ENCODE results near the gene ACACB. TPM values are rescaled to one million over a fixed set of nuclear protein-coding genes. Genes with fewer than 3 reads are reported as not detected.

ACACB gene
- total RNA-seq: 177 TPM
- long read RNA-seq, partial matches to known transcripts: 27 of 37 reads
- long read RNA-seq, other reads (novel, unspliced or antisense): 9 of 37 reads

DNA sequence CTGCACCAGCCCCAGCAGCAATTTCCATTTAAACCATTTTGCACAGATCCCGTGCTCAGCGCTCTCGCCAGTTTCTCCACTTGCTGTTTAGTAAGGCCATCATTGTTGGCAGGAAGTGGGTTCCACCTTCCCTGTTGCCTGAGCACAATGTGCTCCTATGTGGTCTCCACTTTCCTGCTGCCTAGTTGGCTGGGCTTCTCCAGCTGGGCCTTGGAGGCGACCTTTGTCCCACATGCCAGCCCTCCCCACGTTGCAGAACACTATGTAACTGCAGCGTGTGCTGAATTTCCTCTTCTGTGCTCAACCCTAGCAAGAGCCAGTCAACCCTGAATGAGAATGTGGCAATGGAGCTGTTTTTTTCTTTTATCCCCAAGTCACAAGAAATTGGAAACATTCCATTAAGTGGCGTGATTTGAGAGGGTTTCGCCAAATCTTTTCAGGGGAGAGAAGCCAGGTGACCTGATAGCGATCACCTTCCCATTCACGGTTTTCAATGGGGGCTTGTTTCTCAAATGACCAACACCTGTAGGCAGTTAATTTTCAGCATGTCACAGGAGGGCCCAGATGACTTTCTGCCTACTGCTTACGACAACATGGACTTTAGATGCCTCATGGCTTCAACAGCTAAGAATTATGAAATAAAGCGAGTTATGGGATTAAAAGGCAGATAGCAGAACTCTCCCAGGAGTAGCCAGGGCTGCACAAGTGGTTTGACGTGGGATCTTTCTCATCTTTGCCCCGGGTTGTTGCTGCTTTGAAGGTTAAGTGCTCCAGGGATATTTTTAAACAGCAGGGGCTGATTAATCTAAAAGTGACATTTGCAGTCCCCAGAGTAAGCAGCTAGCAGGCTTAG is at the start of gene ACACB:
Gene ACACB (plus strand): TSS at position 830 of the 853 bp plus-strand sequence. CDS start 22,819 bp downstream, outside the sequence.
- peak; percentile 75 for ATAC-seq
- intact Hi-C loops (cut with micrococcal nuclease): no loop called here
- DNase-seq: peak; percentile 84

DNA sequence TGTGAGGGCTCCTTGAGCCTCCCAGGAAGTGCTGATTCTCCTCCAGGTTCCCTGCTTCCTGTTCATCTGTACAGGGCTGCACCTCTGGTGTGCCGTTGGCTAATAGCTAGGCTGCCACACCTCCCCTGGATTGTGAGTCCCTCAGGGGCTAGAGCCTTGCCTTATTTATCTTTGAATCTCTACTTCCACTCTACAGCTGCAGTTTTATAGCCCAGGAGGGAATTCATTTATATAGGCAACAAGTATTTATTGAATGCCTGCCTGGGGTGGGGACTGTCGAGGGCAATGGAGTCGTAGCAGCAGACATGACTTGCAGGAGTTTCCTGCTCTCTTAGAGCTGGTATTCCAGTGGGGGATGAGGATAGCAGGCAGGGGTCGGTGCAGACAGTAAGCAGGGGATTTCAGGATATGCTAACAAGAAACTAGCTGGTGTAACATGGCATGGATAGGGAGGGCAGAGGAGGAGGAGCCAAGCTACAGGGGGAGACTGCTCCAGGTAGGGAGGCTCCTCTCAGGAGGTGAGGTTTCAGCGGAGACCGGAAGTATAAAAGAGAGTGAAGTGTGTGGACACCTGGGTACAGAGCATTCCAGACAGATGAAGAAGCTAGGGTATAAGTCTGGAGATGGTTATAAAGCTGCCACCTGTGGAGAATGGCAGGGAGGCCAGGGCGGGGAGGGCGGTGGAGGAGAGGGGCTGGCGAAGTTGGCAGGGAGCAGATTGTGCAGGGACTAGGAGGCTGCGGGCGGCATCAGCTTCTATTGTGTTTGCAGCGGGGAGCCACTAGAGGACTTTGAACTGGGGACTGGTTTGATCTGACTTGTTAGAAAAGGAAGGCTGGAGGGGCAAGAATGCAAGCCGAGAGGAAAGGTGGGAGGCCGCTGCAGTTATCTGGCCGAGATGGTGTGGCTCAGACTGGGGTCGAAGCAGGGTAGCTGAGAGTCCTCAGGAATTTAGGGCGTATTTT is 46.8 kb upstream of the ACACB start:
- no peak for ATAC-seq
- intact Hi-C loops (cut with micrococcal nuclease): no loop called here
- DNase-seq: no peak

DNA sequence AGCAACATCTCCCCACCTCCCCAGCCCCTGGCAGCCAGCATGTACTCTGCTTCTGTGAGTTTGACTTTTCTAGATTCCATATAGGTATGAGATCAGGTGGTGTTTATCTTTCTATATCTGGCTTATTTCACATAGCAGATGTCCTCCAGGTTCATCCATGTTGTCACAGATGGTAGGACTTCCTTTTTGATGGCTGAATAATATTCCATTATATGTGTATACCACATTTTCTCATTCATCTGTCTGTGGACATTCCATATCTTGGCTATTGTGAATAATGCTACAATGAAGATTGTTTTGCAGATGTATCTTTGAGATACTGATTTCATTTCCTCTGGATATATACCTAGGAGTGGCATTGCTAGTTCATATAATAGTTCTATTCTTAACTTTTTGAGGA is 41.5 kb upstream of the ACACB start:
- intact Hi-C loops (cut with micrococcal nuclease): no loop called here
- ATAC-seq: no peak
- no peak for DNase-seq

DNA sequence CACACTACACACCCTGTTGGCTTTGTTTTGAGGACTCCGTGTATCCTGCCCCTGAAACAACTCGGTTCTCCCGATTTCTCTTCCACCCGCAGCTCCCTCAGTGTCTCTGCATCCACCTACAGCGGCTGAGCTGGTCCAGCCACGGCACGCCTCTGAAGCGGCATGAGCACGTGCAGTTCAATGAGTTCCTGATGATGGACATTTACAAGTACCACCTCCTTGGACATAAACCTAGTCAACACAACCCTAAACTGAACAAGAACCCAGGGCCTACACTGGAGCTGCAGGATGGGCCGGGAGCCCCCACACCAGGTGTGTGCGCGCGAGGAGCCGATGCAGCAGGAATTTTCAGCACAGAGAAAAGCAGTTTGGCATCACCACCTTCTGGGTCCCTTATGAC is 33.6 kb upstream of the ACACB start:
- DNase-seq (no peak), ATAC-seq (no peak)

DNA sequence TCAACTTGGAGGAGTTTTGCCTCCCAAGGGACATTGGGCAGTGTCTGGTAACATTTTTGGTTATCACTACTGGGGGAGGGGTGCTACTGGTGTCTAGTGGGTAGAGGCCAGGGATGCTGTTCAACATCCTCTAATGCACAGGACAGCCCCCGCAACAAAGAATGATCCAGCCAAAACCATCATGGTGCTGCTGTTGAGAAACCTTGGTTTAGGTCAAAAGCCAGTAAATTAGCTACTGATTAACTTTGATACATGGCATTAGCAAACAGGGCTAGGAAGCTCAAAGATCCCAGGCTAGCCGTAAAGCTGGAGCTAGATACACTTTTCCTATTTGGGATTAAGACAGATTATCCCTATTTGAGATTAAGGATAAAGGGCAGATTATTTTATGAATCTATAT is 32.0 kb upstream of the ACACB start:
- DNase-seq (no peak), ATAC-seq (no peak)
- intact Hi-C loops (cut with micrococcal nuclease): no loop called here

More for the DNA sequence above, 33.6 kb upstream of the ACACB start:
- intact Hi-C loops (cut with micrococcal nuclease): no loop called here

DNA sequence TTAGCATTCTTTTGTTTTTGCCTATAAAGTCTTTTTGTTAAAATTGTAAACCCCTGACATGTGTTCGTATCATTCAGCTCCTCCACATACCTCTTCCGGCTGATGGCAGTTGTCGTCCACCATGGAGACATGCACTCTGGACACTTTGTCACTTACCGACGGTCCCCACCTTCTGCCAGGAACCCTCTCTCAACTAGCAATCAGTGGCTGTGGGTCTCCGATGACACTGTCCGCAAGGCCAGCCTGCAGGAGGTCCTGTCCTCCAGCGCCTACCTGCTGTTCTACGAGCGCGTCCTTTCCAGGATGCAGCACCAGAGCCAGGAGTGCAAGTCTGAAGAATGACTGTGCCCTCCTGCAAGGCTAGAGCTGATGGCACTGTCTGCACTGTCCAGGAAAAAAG is 30.8 kb upstream of the ACACB start:
- no peak for ATAC-seq

DNA sequence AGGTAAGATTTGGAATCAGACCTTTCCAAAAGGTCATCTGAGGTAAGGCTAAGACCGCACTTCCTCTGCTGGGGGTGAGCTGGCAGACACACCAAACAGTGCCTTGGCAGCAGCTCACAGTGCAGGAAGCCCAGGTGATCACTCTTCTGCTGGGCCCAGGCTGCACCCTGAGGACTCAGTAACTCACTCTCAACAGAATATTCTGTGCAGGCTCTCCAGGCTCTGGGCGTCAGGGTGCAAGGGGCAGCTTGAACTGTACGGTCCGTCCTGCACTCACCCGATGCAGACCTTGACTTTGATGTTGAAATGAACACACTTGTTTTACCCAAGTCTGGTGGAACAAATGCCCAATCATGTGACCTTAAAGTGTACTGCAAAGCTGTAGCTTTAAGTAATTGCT is 29.1 kb upstream of the ACACB start:
- ATAC-seq (peak; percentile 73), DNase-seq (peak; percentile 39)
- intact Hi-C loops (cut with micrococcal nuclease): no loop called here

More for the DNA sequence above, 30.8 kb upstream of the ACACB start:
- DNase-seq: no peak
- intact Hi-C loops (cut with micrococcal nuclease): no loop called here

DNA sequence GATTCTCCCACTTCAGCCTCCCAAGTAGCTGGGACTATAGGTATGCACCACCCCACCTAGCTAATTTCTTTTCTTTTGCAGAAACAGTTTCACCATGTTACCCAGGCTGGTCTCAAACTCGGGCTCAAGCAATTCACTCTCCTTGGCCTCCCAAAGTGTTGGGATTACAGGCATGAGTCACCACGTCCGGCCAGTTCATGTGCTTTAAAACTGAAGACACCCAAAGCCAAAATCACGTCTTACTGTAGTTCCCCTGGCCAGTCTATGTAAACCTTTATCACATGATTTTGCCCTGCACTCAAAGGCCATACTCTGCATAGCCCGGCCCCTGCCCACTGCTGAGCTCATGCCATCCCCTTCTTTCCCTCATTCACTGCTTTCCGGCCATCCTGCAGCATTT is 27.6 kb upstream of the ACACB start:
- DNase-seq (no peak), ATAC-seq (no peak)
- intact Hi-C loops (cut with micrococcal nuclease): no loop called here

DNA sequence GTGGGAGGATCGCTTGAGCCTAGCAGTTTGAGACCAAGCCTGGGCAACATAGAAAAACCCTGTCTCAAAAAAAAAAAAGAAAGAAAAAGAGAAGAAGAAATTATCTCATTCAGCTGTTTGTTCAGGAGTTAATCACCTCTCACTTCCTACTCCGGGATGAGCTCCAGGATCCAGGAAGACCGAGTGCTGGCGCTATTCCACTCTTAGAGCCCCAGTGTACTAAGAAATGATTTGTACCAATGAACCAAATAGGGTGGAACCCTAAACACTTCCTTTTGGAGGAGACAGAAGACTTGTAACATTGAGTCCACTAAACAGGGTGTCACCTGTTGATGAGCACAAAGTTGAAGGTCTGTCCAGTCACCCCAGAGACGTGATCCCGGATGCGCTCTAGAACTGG is 26.7 kb upstream of the ACACB start:
- no peak for ATAC-seq
- intact Hi-C loops (cut with micrococcal nuclease): no loop called here
- DNase-seq: no peak

DNA sequence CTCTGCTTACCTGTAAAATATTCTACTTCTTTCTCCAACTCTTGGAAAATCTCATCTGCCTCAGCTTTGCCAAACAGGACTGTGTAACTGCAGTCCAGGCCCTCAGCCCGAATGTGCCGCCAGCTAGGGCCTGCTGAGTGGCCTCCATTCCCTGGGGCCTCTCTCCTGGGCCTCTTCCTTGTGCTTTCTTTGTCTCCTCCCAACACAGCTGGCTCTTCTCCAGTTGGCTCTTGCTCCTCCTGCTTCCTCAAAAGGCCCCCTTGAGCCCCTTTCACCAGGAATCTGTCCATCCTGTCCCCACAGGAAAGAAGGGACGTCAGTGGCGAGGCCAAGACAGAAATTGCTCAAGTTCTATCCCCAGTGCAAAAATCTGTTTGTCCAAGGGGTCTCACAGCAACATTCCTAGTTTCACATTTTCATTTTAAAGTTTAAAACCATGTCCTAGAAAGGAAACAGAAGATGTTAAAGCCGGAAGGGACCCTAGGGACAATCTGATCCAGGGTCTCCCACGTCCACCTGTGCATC is 23.8 kb upstream of the ACACB start:
- intact Hi-C loops (cut with micrococcal nuclease): no loop called here
- DNase-seq: no peak
- ATAC-seq: no peak

DNA sequence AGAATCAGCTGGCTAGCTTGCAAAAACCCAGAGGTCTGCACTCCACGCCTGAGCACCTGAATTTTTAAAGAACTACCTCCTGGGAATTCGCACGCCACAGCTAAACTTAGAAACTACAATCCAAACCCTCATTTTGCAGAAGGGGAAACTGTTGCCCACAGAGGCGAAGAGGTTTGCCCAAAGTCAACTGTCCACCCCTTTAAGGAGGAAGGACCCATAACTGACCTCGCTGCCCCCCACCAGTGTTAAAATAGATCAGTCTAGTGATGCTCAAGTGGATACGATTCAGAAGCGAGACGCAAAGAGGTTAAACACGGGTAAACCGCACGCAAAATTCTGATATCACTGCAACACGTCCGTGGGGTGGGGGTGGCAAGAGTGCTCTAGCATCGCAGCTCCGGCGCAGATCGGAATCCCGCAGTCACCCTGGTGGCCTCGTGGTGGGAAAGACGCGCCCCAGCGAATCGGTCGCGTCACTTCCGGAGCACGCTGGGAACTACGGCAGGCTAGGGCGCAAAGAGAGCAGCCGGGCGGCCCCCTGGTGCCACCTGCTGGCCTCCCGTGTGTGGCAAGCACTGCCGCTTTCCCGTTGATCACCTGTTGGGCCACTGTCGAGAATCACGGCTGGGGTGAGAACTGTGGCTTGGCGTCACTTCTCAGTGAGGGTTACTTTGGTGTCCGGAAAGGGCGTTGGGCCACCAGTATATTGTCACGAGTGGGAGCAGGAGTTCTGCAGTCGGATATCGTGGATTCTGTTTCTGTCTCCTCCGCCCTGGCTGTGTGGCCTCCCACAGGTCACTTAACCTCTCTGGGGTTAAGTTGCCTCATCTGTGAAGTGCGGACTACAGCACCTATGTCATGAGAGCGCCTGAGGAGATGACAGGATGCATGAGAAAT is 23.1 kb upstream of the ACACB start, which contains the start of gene ALKBH2:
Gene ALKBH2 (minus strand): TSS at position 451 of the 897 bp plus-strand sequence. CDS start 686 bp downstream, outside the sequence.
- ATAC-seq (peak; percentile 71), DNase-seq (peak; percentile 97)
- intact Hi-C loops (cut with micrococcal nuclease): no loop called here

DNA sequence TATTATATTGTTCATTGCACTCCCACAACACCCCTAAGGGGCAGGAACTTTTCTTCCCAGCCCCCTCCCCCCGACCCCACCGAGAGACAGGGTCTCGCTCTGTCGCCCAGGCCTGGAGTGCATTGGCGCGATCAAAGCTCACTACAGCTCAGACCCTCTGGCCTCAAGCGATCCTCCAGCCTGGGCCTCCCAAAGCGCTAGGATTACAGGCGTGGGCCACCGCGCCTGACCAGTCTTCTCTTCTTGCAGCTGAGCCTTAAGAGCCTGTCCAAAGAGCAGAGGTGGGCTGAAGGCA is 19.3 kb upstream of the ACACB start:
- DNase-seq (no peak), ATAC-seq (no peak)
- intact Hi-C loops (cut with micrococcal nuclease): no loop called here

DNA sequence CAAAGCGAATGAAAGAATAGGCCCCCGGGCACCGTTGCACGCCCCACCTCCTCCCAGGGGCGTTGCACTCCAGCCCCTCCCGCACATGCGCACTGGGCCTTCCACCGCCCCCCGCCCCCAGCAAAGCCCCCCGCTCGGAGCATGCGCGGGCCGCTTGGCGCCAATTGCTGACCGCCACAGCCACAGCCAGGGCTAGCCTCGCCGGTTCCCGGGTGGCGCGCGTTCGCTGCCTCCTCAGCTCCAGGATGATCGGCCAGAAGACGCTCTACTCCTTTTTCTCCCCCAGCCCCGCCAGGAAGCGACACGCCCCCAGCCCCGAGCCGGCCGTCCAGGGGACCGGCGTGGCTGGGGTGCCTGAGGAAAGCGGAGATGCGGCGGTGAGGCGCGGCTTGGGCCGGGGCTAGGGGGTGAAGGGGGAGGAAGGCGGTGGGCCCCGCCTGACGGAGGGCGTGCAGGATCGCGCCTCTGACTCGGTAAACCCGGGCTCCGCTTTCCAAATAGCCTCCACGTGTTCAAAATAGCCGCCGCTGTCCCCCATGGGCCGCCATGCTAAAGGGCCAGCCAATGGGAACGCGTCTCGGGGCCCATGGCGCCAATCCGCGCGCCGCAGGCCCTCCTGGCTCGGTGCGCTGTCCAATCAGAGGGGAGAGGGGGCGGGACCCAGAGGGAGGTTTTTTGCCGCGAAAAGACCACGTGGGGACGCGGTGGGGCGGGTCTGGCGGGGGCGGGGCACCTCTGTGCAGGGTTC is 18.8 kb upstream of the ACACB start, which contains the start of gene UNG:
Gene UNG (plus strand): TSS at position 163 of the 748 bp plus-strand sequence. CDS start 83 bp downstream, at position 246.
- DNase-seq: peak; percentile 98
- peak; percentile 95 for ATAC-seq
- intact Hi-C loops (cut with micrococcal nuclease): no loop called here

DNA sequence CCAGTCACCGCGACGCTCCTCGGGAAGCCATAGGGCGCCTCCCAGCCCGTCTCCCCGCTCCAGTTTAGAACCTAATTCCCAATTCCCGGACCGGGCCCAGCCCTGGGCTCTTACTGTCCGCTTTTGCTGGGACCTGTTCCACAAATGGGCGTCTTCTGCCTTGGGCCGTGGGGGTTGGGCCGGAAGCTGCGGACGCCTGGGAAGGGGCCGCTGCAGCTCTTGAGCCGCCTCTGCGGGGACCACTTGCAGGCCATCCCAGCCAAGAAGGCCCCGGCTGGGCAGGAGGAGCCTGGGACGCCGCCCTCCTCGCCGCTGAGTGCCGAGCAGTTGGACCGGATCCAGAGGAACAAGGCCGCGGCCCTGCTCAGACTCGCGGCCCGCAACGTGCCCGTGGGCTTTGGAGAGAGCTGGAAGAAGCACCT is 18.2 kb upstream of the ACACB start:
- peak; percentile 81 for DNase-seq
- intact Hi-C loops (cut with micrococcal nuclease): no loop called here
- peak; percentile 63 for ATAC-seq

DNA sequence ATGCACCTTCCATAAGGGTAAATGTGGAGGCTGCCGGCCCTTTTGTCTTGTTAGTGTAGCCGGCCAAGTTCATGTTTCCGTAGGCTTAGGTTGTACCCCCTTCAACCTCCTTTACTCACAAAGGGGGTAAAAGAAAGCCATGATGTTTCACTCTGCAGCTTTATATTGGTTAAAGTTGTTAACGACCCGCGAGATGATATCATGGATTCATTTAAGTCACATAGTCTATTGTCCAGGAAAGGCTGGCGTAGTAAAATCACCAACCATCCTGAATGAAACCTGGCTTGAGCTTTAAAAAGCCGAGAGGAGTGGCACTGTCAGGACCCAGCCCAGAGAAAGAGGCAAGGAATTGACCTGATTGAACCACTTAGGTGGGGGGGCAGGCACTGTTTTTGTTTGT is 17.7 kb upstream of the ACACB start:
- intact Hi-C loops (cut with micrococcal nuclease): no loop called here
- DNase-seq: no peak
- peak; percentile 2 for ATAC-seq

DNA sequence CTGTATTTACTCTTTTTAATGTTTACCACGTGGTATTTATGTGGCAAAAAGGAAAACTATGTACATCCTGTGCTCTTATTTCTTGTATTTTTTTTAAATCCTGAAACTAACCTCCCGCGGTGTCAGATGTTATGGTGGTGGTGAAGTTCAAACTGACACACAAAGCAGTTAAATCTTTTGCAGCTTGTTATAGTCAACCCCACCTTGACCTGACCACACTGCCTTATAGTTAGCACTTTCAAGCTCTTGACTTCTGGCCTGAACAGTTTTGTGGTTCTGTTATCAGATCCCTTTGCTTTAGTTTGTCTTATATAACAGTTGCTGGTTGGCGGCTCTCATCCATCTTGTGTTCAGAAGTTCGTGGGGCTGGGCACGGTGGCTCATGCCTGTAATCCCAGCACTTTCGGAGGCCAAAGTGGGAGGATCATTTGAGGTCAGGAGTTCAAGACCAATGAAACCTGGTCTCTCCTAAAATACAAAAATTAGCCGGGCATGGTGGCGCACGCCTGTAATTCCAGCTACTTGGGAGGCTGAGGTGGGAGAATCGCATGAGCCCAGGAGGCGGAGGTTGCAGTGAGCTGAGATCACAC is 16.9 kb upstream of the ACACB start:
- ATAC-seq (no peak), DNase-seq (no peak)
- intact Hi-C loops (cut with micrococcal nuclease): no loop called here

DNA sequence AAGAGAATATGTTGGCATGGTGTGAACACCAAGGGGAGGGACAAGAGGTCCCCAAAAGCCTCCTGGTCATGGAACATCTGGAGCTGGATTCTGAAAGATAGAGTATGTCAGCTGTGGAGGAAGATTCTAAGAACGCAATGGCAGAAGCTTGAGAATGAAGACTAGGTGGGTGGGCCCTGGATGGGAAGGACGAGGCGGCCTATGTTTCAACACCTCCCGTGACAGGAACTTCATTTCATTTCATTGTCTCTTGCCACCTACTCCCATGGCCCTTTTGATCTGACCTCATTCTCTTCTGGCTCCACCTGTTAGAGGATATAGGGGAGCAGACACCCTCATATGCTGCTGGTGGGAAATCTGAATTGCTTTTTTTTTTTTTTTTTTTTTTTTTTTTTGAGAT is 15.6 kb upstream of the ACACB start:
- ATAC-seq (no peak), DNase-seq (no peak)
- intact Hi-C loops (cut with micrococcal nuclease): no loop called here

DNA sequence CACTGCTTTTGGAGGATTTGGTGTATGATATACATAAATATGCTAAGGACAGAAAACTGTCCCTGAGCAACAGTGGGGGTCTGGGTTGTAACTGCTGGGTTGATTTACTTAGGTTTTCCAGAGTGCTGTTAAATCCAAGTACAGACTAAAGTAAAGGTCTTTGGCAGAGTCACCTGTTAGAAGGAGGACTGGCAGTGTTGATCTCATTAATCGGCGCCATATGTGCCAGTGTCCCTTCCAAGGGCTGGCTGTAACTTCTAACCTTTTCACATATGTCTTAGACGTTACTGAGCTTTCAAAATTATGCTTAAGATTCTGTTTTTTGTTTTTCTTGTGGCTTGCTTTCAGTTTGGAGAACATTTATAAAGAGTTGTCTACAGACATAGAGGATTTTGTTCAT is 13.9 kb upstream of the ACACB start:
- intact Hi-C loops (cut with micrococcal nuclease): no loop called here
- no peak for ATAC-seq

More for the DNA sequence above, 13.9 kb upstream of the ACACB start:
- DNase-seq: no peak

Data from left ventricle myocardium superior (tissue), 1 donor.